Loucy (cell line): ENCODE measurements around the gene TIMM13.

Source experiments
- EZH2phosphoT487 ChIP-seq: fragments of 200-600 bp; IDR thresholded peaks from 2 replicates; pipeline ENCODE4 v1.6.1; 2018; ENCODE audit warnings: antibody characterized with exemption, mild to moderate bottlenecking, moderate library complexity, borderline replicate concordance
- TF ChIP-seq, protein P1 (sequence below): fragments of 200-600 bp; sonication (generic); conservative IDR thresholded peaks from 2 replicates; pipeline ENCODE4 v1.5.1; 2014; ENCODE audit warnings: mild to moderate bottlenecking, antibody characterized with exemption, low read length

- TF ChIP-seq, protein P1, sequence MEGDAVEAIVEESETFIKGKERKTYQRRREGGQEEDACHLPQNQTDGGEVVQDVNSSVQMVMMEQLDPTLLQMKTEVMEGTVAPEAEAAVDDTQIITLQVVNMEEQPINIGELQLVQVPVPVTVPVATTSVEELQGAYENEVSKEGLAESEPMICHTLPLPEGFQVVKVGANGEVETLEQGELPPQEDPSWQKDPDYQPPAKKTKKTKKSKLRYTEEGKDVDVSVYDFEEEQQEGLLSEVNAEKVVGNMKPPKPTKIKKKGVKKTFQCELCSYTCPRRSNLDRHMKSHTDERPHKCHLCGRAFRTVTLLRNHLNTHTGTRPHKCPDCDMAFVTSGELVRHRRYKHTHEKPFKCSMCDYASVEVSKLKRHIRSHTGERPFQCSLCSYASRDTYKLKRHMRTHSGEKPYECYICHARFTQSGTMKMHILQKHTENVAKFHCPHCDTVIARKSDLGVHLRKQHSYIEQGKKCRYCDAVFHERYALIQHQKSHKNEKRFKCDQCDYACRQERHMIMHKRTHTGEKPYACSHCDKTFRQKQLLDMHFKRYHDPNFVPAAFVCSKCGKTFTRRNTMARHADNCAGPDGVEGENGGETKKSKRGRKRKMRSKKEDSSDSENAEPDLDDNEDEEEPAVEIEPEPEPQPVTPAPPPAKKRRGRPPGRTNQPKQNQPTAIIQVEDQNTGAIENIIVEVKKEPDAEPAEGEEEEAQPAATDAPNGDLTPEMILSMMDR: no peak
- no peak for TF ChIP-seq EZH2phosphoT487
Observed at GRCh38 chr19:2376784-2377519, 50.4 kb downstream of the TIMM13 start.
